HEK293T (cell line): ENCODE measurements around the gene RBM4B.

Experiments used
- BHLHE40 ChIP-seq: fragments of 450-650 bp; IDR thresholded peaks from 2 replicates; pipeline ENCODE4 v1.6.1; 2016; ENCODE audit warnings: mild to moderate bottlenecking, moderate library complexity, borderline replicate concordance
- FOXK2 ChIP-seq: fragments of 450-650 bp; IDR thresholded peaks from 2 replicates; pipeline ENCODE4 v1.6.1; 2016; ENCODE audit warnings: mild to moderate bottlenecking
- FOXM1 ChIP-seq: fragments of 450-650 bp; IDR thresholded peaks from 2 replicates; pipeline ENCODE4 v1.6.1; 2017; ENCODE audit warnings: mild to moderate bottlenecking, borderline replicate concordance
- HDGF ChIP-seq: fragments of 450-650 bp; IDR thresholded peaks from 2 replicates; pipeline ENCODE4 v1.6.1; 2017; ENCODE audit warnings: antibody characterized with exemption, borderline replicate concordance
- L3MBTL2 ChIP-seq: fragments of 450-650 bp; conservative IDR thresholded peaks from 2 replicates; pipeline ENCODE4 v1.6.1; 2016; ENCODE audit warnings: mild to moderate bottlenecking
- SP1 ChIP-seq: fragments of 450-650 bp; IDR thresholded peaks from 2 replicates; pipeline ENCODE4 v1.6.1; 2017
- SUZ12 ChIP-seq: fragments of 450-650 bp; IDR thresholded peaks from 2 replicates; pipeline ENCODE4 v1.6.1; 2016; ENCODE audit warnings: mild to moderate bottlenecking

GRCh38 chr11:66626382-66626781 is 51.3 kb downstream of the RBM4B start:
- TF ChIP-seq BHLHE40 (no peak), SUZ12 (no peak), FOXK2 (no peak), HDGF (no peak), L3MBTL2 (no peak), SP1 (no peak), FOXM1 (no peak)
